Measurements from ENCODE around the gene RPRM.
A peak's percentile ranks its signal among the peaks of the same experiment; 100 is the strongest.
"Not testable (repeated sequence)": the region's sequence is repeated elsewhere in the genome, so short reads cannot be mapped to it uniquely, and the experiment has no call there.

RPRM gene

GRCh38 chr2:153478289-153479261, at the start of gene RPRM:
Gene RPRM, minus strand, starts transcription at chr2:153478762. Its CDS starts 197 bp downstream, at chr2:153478565.
- peak; percentile 21 to 35 for DNase-seq

GRCh38 chr2:153519257-153519875, 40.8 kb upstream of the RPRM start:
- peak; percentile 17 to 29 for DNase-seq

DNA sequence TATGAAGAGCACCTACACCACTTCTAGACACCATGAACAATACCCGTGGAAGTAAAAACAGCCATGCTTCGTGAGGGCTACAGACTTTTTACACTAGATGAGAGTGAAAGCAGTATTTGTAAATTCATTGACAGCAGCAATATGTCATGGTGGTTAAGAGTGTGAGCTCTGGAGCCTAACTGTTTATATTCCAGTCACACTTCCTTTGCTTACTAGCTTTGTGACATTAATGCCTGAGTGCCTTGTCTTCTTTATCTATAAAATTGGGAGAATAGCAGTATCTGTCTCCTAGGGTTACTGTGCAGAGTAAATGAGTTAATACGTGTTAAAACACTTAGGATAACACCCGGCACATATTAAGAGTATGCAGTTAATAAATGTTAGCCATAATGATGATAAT, 33.8 kb upstream of the RPRM start:
- DNase-seq, result no peak

DNA sequence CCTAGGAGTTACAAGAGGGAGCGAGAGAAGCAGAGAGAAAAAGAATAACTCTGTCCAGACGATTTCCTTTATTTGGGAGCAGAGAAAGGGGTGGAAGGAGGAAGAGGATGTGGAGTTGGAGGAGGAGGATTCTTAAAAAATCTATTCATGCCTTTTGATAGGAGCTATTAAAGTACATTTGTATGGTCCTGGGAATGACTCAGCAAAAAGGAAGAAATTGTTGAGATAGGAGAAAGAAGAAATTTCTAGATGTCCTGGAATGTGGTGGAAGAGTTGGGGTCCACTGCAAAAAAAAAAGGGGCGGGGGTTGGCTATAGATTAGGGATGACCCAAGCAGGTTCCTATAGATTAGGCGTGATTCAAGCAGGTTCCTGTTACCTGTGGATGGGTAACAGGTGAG, 32.4 kb upstream of the RPRM start:
- DNase-seq, result no peak

DNA sequence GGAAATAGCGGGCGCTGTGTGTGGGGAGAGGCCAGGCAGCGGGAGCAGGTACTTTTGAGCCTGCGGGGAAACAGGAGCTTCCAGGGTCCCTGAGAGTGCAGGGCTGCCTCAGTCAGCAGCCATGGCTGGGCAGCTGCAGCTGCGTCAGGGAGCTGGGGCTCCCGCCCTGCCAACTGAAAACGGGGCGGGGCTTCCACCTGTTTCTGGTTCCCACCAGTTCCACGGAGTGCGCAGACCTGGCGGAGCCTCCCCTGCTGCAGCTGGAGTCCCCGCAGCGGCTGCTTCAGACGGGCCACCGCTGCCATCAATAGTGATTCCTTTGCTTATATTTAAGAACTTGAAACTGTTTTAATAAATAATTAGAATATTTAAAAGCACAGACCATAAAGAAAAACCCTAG, 30.6 kb upstream of the RPRM start:
- no peak for DNase-seq

DNA sequence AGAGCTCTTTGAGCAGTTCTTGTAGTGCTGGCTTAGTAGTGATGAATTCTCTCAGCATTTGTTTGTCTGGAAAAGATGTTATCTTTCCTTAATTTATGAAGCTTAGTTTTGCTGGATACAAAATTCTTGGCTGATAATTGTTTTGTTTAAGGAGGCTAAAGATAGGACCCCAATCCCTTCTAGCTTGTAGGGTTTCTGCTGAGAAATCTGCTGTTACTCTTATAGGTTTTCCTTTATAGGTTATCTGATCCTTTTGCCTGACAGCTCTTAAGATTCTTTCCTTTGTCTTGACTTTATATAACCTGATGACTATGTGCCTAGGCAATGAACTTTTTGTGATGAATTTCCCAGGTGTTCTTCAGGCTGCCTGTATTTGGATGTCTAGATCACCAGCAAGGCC, 27.9 kb upstream of the RPRM start:
- DNase-seq, result not testable (repeated sequence)

DNA sequence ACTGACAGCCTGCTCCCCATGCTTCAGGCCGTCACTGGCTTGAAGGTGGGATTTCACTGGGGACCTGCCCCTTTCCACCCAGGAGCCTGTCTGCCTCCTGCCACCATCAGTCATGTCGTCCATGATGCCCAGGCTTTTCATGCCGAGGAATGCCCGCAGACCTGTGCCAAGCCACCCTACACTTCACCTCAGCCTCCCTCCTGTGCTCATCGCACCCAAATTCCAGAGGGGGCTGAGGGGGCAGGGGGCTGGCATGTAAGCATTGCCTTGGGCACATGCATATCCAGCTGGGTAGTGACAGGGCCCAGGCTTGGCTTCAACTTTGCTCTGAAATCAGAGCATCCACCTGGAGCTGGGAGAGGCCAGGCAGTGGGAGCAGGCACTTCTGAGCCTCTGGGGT, 20.9 kb upstream of the RPRM start:
- no peak for DNase-seq

DNA sequence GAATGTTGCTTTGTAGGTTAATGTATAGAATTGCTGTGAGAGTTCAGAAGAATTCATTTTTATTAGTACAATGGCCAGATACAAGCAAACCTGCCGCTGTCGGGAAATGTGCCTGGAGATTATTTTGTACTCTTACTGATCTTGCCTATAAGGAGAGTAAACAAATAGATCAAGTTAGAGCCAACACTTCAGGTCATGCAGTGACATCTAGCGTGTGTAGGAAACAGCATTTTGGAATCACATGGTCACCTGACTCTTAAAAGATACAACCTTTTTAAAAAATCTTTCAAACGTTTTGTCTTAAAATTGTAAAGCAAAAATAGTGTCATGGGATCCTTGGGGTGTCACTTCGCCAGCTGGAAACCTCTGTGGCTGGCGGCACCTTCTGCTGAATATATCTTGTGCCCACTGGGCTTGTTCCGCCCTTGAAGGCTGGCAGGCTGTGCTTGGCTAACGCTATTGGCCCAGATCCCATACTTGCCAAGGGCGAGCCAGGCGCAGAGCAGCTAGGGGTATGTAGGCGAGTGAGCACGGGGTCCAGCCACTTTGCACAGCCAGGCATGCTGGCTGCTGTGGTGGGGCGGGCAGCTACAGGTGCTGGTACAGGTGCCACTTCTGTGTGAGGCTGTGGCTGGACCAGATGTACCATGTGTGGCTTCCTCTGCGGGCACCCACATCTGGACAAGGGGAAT, 19.5 kb upstream of the RPRM start:
- no peak for DNase-seq

DNA sequence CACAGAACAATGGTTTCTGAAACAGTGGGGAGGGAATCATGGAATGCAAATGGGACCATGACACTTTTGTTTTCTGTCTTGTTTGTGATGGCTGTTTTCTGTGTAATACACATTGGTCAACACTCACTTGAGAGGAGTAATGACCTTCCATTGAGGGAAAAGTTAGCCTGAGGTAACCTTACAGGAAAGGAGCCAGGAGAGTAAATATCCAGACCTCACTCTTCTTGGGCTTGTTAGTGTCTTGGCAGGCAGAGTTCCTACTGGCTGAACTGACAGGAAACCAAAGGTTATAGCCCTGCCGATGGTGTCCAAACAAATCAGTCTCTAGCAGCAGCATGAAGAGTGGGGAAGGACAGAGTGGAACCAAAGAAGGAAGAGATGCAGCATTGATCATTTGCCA, 17.2 kb upstream of the RPRM start:
- DNase-seq, result no peak

DNA sequence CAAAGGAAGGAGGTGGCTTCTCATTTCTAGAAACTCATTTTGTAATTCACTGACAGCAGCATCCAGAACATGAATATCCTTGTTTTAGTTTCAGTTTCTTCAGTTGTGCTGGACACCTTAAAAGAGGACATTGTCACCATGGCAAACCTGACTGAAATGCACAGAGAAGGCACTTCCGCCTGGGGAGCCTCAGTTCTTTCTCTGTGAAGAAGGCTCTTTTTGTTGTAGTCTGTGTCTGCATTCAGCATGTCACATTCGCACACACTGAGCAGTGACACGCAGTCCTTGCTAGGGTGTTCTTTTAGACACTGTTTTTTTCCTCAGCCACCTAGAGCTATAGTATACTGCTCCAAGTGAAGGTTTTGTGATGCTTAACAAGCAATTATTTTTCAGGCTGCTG, 9.5 kb upstream of the RPRM start:
- no peak for DNase-seq

- DNase-seq, result no peak
Observed at GRCh38 chr2:153487448-153487847, 8.9 kb upstream of the RPRM start.

GRCh38 chr2:153479573-153479972, 1.0 kb upstream of the RPRM start:
- no peak for DNase-seq

DNA sequence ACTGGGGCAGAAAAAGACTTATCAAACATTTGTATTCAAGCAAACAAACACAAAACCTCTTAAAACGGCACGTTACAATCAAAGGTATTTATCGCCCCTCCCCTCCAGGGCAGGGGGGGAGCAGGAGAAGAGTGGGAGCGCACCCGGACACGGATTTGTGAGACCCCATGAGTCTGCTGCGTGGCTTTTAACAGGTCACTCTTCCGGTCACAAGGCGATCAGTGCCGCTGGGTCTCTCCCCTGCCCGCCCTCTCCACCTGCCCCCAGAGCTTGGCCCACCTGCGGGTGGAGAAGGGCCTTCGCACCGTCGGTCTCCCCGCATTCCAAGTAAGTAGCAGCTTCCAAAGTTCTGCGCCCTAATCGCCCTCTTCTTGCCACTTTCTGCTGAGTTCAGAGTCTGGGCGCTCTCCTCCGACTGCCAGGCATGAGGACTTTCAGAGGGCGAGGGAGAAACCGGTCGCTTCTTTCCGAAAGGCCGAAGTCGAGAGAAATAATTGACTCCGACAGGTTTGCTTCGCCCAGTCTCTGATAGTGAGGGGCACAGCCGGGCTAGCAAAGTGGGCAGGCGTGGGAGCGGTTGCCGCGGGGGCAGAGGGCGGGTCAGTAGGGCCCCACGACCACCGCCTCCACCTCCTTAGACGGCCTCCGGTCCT, 800 bp downstream of the RPRM start:
- DNase-seq, result no peak

DNA sequence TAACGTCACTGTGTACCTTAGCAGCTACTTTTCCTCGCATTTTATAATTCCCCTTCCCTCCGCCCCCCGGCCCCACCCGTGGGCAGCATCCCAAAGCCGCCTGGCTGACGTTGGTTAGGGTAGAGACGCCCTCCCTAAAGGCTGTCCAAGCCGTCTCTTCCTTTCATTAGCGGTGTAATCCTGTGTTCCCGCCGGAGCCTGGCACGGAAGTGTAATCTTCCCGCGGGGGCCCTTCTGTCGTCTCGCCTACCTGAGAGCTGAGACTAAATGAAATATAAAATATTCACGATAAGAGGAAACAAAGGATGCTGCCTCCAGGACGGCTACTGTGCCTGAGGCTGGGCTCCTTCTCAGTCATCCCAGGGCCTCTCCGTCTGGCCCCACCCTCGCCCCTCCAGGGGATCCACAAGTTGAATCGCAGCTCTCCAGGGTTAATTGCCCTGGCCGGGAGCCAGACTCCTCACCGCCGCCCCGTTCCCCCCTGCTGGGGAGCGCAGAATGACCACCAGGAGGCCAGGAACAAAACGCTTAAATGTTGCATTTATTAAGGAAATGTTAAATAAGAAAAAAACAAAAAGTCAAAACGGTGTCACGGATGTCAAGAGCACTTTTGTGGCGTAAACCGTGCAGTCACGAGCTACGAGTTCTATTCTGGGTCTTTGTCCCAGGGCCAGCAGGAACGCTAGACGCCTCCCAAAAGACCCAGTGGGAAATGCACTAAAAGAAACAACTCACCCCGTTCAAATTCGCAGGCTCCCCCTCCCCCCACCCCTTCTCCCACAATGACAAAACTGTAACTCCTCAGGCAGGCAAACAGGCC, 1.5 kb downstream of the RPRM start:
- no peak for DNase-seq

- no peak for DNase-seq
Observed at GRCh38 chr2:153476491-153476815, 2.1 kb downstream of the RPRM start.

- no peak for DNase-seq
Observed at GRCh38 chr2:153474876-153475435, 3.6 kb downstream of the RPRM start.

- no peak for DNase-seq
Observed at GRCh38 chr2:153474407-153474806, 4.2 kb downstream of the RPRM start.

DNA sequence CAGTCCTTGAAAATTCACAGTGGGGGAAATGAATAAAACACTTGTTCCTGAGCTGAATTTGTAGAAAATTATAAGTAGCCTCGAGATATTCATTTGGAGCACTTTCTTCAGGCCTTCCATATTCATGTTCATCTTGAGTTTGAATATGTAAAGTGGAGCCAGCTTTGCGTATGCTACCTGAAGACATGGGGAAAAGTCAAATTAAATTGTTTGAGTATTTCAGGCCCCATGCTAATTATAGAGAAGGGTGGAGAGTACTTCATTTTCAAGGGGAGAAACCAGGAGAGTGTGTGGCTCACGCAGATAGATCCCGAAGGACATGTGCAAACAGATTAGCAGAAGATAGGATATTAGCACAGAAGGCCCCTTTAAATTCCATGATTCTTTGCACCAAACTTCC, 7.7 kb downstream of the RPRM start:
- no peak for DNase-seq

DNA sequence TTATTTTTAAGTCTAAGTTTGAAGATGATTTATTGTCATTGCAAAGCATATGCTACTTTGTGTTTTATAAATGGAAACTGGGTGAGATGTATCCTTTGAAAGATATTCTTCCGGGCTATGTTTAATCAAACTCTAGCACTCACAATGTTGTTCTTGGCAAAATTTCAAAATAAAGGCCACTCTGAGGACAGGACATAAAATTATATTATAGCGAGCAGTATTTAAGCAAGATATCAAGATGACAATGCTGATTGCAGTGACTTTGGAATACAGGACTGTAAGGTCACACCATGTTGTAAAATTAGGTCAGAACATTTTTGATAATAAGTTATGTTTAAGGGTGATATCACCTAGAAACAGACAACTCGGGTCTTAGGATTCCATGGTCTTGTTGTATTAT, 14.2 kb downstream of the RPRM start:
- DNase-seq, result no peak

DNA sequence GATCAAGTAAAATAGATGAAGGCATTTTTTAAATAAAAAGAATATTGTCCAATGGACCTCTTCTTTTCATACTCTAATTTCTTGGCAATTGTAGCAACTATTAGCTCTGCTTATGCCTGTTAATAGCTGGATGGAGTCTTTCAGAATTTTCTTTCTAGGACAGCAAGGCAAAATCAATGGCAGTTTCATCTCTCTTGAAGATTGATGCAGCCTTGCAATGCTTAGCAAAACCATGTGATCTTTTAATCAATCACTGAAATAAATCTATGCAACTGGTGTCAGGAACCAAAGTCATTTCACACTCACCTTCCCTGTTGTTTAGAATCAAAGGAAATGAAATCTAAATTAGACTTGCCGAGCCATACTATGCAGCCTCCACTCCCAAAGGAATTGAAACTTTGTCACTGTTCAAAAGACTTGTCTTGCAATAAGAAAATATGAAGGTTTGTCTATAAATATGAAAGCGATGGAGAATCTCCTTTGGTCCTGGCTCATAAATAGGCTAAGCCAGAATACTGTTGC, 16.2 kb downstream of the RPRM start:
- no peak for DNase-seq

GRCh38 chr2:153461453-153461852, 17.1 kb downstream of the RPRM start:
- no peak for DNase-seq

DNA sequence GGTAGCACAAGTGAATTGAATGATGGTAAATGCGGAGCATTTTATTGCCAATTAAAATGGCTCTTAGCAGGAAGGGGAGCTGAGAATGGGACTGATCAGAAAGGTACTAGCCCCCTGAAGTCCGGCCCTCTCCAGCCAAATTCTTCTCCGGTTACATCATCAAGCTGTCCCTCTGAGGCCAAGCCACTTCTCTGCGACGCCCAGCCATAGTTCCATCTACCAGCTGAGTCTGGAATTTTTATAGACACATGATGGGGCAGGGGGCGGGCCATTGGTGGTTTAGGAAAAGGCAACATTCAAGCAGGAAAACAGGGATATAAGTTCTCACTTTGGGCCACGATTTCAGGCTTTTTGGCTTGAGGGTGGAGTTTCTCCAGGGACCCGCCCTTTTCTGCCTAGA, 22.7 kb downstream of the RPRM start:
- DNase-seq, result no peak
